SK-N-SH (cell line): ENCODE measurements around the gene ZNF236.
A peak's percentile ranks its signal among the peaks of the same experiment; 100 is the strongest.

Experiments used
- CTCF ChIP-seq: fragments of 200-600 bp; sonication (generic); IDR thresholded peaks from 2 replicates; pipeline ENCODE4 v1.6.1; 2017; ENCODE audit warnings: antibody characterized with exemption, mild to moderate bottlenecking, moderate library complexity
- EZH2phosphoT487 ChIP-seq: fragments of 200-600 bp; sonication (generic); IDR thresholded peaks from 2 replicates; pipeline ENCODE4 v1.6.1; 2017; ENCODE audit warnings: low read depth, mixed run types, mild to moderate bottlenecking, antibody characterized with exemption, moderate library complexity, borderline replicate concordance
- GABPA ChIP-seq: IDR thresholded peaks from 2 replicates; pipeline ENCODE4 v1.4.0; 2012; ENCODE audit warnings: low read depth, mild to moderate bottlenecking
- MAX ChIP-seq: IDR thresholded peaks from 2 replicates; pipeline ENCODE4 v1.4.0; 2012; ENCODE audit warnings: low read depth
- POLR2AphosphoS5 ChIP-seq: IDR thresholded peaks from 2 replicates; pipeline ENCODE4 v1.6.1; 2012; ENCODE audit warnings: low read depth, low read length
- RAD21 ChIP-seq: IDR thresholded peaks from 2 replicates; pipeline ENCODE4 v1.6.1; 2012; ENCODE audit warnings: mild to moderate bottlenecking, low read length
- SIN3A ChIP-seq: IDR thresholded peaks from 2 replicates; pipeline ENCODE4 v1.6.1; 2012; ENCODE audit warnings: low read depth, mild to moderate bottlenecking, low read length, moderate library complexity, borderline replicate concordance
- SMC3 ChIP-seq: IDR thresholded peaks from 2 replicates; pipeline ENCODE4 v1.6.1; 2012; ENCODE audit warnings: low read depth, low read length, improper control_type of control experiment

- TF ChIP-seq RAD21 = peak; percentile 76
- TF ChIP-seq EZH2phosphoT487 = no peak
- TF ChIP-seq MAX = no peak
- TF ChIP-seq CTCF = peak; percentile 93
- peak; percentile 85 for TF ChIP-seq SMC3
- no peak for TF ChIP-seq GABPA
- no peak for TF ChIP-seq SIN3A
- TF ChIP-seq POLR2AphosphoS5 = no peak
These were observed 160.7 kb downstream of the ZNF236 start for GRCh38 chr18:76982841-76983583.
